NCI-H1105 treated with DMSO at 0.1 percent for 48 hours (cell line): ENCODE measurements around the gene CNPY2.
"Not testable (repeated sequence)": the region's sequence is repeated elsewhere in the genome, so short reads cannot be mapped to it uniquely, and the experiment has no call there.

Experiments used
- DNase-seq: peaks from one replicate; lab custom pipeline; 2025; lab: John Stamatoyannopoulos, UW

Gene CNPY2

DNA sequence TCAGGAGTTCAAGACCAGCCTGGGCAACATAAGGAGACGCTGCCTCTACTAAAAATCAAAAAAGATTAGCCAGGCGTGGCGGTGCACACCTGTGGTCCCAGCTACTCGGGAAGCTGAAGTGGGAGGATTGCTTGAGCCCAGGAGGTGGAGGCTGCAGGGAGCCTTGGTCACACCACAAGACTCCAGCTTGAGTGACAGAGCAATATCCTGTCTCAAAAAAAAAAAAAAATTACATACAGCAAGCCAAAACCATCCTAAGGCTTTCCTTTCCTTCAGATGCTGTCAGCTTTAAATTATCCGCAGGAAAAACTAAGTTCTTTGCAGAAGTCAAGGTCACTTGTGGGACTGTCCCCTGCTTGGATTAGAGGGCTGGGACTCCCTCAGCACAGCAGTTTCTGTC lies 17.0 kb downstream of the CNPY2 start:
- no peak for DNase-seq

DNA sequence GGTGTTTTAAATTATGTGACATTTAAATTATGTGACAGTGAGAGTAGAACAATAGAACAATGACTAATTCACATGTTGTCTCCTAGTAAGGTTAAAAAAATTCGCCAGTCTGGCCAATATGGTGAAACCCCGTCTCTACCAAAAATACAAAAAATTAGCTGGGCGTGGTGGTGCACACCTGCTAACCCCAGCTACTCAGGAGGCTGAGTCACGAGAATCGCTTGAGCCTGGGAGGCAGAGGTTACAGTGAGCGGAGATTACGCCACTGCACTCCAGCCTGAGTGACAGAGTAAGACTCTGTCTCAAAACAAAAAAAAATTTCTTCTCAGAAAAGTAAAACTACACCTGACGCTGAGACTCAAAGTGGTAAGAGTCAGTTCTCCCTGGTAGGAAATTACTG lies 18.4 kb downstream of the CNPY2 start:
- DNase-seq, result no peak

DNA sequence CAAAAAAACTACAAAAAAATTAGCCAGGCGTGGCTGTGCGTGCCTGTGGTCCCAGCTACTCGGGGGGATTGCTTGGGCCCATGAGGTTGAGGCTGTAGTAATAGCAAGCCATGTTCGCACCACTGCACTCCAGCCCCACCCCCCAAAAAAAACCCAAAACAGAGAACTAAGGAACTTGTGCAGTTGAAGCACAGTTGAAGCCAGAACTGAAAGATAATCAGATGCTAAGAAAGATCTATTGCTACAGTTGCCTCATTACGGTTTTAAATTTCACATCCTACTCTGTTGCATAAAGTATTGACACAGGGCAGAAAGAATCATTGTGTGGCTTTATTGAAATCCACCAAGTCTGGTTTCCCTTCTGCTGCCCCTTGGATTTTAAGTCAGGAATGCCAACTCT lies 19.5 kb downstream of the CNPY2 start:
- no peak for DNase-seq

DNA sequence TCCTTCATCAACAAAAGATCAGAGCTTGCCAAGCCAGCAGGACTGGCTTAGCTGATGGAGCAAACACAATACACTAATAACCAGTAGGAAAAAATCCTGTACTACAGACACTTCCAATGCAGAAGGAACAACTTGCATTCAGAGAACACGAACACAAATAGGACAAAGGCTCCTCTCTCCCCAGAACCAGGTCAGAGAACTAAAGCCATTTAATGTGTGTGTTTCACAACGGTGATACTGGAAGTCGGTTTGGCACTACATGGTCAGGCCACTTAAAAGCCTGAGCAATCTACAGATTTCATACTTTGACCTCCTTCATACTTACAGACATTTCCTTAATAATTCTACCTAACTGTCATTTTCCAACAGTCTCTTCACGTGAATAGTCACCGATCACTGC lies 22.0 kb downstream of the CNPY2 start:
- no peak for DNase-seq

DNA sequence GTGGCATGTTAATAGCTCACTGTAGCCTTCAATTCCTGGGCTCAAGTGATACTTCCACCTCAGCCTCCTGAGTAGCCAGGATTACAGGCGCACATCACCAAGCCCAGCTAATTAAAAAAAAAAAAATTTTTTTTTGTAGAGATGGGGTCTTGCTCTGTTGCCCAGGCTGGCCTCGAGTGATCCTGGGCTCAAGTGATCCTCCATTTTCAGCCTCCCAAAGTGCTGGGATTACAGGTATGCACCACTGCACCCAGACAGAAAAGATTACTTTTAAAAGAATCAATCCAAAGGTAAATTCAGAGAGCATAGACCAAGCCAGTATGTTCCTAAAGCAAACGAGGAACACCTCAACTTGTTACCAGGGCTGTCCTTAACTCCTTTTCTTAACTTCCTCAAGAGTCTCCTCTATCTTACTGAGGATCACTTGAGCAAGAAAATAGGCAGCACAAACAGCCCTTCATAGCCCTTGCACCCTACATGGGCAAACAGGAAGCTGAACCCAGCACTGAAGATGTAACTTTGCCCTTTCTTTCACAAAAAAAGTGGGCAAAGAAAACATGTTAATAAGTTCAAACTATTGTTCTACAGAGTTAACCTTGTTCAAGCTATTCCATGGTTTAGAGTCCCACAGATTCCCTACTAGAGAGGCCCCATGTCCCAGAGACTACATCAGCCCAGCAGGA lies 26.9 kb downstream of the CNPY2 start:
- no peak for DNase-seq

DNA sequence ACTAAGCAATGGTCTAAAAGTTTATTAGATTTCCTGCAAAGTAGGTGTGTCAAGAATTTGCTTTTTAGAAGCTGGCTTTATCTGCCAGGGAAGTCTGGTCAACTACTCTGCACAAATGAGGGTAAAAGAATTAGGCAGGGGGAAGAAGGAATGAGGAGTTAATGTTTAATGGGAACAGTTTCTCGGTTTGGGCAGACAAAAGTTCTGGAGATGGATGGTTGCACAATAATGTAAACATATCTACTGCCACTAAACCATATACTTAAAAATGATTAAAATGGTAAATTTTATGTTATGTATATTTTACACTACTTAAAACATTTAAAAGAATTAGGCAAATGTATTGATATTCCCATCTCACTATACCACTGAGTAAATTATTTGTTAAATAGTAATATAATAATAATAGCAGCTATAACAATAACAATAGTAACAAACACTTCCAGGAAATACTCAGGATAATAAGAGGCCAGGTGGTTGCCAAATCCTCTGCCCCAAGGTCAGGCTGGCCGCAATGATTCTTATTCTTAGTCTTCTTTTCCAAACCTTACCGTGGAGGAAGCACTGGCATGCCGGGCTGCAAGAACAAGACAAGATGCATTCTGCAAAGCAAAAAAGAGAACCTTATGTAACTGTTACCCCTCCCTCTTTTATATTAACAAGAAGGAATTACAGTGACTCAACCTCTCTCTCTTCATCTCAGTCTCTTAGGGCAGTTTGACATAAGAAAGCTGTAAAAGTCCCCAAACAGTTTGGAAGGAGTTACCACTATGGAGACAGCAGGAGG lies 29.6 kb downstream of the CNPY2 start:
- no peak for DNase-seq

DNA sequence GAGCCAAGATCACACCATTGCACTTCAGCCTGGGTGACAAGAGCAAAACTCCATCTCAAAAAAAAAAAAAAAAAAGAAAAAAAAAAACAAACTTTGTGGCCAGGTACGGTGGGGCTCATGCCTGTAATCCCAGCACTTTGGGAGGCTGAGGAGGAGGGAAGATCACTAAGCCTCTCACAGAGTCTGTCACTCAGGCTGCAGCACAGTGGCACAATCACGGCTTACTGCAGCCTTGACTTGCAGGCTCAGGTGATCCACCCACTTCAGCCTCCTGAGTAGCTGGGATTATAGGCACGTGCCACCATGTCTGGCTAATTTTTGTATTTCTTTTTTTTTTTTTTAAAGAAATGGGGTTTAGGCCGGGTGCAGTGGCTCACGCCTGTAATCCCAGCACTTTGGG lies 31.5 kb downstream of the CNPY2 start:
- DNase-seq, result not testable (repeated sequence)

DNA sequence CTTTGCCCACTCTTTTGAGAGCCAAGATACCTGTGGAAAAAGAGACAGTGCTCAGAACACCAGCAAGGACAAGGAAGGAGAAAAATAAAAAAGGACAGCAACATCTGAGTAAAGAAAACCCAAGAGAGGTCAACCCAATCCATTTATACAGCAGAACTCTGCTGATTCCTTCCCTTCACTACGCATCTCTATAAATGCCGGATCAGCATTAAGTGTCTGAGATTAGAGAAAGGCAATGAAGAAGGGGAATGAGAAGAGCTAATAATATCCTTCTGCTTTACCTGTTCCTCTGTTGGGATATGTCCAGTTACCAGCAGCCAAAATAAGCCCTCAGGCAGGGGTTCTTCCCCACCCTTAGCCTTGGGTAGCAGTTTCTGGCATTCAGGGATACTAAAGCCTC lies 33.2 kb downstream of the CNPY2 start:
- no peak for DNase-seq

DNA sequence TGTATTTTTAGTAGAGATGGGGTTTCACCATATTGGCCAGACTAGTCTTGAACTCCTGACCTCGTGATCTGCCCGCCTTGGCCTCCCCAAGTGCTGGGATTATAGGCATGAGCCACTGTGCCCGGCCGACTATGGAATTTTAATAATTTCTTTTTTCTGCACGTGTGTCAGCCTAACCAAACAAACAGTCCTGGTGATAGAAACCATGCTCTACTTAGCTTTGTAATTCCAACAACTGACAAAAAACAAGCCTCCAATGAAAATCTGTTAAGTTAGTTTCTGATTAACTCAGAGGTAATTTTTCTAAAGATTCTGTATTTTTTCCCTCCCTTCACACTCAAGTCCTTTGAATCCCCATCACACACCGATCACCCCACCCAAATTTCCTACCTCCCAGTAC lies 33.8 kb downstream of the CNPY2 start:
- DNase-seq, result no peak

DNA sequence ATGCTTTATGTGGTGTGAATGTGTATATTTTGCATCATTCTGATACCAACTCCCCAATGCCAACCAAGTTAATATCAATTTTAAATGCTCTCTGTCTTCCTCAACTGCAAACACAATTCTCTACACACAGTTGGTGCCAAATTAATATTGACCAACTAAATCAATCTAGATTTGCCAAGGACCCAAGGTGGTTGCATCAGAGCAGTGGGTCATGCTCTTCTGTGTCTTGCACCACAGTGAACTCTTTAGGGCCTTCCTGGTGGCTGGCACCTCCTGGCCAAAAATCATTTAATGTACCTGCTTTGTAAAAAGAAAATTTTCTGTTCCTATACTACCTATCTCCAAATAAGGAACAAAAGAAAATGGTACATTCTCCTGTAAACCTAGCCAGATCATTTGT lies 34.9 kb downstream of the CNPY2 start:
- no peak for DNase-seq

DNA sequence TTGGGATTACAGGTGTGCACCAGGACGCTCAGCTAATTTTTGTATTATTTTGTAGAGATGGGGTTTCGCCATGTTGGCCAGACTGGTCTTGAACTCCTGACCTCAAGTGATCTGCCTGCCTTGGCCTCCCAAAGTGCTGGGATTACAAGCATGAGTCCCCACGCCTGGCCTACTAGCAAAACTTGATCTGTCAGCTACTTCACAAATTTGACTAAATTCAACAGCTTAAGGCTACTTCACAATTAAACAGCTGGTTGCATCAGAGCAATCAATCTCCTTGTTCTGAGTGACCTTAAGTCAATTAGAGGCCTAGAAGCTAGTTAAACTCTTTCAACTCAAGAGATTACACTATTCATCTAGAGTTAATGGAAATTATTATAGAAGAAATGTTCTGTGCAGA lies 36.9 kb downstream of the CNPY2 start:
- no peak for DNase-seq

DNA sequence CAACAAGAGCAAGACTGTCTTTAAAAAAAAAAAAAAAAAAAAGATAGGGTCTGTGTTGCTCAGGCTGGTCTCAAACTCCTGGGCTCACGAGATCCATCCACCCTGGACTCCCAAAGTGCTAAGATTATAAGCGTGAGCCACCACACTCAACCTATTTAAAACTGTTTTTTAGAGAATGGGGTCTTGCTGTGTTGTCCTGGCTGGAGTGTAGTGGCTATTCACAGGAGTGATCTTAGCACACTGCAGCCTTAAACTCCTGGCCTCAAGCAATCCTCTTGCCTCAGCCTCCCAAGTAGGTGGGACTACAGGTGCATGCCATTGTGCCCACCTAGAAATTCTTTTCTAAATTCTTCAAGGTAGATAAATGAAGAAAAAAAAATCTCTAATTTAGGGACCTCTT lies 41.5 kb downstream of the CNPY2 start:
- DNase-seq, result no peak

DNA sequence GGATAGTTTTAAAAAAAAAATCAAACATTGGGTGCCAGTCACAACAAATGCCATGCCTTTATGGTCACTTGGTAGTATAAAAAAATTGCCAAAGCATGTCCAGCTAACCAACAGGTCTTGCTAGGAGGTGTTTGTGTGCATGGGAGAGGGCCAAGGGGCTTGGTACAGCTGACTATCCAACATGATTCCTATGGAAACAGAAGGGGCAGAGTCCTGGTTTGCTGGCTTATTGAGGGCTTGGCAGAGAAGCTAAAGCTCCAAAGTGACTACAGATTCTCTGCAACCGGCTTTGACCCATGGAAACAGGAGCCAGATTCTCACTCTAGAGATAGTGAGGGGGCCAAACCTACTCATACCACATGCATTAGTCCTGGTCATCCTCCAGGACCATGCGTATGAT lies 43.3 kb downstream of the CNPY2 start:
- not testable (repeated sequence) for DNase-seq

DNA sequence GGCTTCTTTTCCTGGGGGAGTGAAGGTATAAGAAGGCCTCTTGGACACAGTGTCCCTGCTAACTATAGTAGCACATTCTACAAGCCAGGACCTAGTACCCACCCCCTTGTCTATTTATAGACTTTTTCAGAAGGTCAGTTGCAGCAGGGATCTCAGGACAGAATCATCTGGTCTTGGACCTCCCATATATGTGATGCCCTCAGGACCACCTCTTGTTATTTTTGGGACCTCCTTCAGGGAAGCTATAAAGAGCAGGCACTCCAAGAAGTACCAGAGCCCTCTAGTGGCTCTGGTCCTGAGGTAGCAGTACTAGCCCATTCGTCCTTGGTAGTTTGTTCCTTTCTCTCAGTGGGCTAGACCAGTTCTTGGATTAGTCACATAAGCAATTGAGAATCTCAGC lies 44.8 kb downstream of the CNPY2 start:
- no peak for DNase-seq

DNA sequence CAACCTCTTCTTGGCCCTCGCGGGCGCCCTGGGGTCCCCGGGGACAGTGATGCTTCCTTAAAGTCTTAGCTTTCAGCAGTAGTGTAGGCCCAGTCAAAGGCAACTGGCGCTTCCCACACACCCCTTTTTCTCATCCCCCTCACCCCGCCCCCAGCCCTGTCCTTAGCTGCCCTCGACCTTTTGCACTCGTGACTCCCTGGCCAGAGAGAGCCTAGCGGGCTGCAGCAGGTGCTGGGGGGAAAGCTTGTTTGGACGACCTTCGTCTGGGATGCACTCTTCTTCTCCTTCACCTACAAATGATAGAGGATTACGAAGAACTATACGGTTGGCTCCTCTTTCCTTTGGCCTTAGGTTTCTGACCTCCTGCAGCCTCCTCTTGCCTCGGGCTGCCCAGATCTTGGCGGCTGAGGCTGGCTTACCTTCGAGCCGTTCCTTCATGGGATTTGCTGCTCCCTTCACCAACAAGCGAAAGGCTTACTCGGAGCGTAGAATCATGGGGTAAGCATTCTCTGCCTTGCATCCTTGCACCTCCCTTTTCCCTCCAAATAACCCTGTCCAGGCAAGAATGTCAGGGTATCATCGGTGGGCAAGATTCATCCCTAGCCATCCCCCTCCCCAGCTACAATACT lies 48.2 kb downstream of the CNPY2 start:
- DNase-seq, result no peak

DNA sequence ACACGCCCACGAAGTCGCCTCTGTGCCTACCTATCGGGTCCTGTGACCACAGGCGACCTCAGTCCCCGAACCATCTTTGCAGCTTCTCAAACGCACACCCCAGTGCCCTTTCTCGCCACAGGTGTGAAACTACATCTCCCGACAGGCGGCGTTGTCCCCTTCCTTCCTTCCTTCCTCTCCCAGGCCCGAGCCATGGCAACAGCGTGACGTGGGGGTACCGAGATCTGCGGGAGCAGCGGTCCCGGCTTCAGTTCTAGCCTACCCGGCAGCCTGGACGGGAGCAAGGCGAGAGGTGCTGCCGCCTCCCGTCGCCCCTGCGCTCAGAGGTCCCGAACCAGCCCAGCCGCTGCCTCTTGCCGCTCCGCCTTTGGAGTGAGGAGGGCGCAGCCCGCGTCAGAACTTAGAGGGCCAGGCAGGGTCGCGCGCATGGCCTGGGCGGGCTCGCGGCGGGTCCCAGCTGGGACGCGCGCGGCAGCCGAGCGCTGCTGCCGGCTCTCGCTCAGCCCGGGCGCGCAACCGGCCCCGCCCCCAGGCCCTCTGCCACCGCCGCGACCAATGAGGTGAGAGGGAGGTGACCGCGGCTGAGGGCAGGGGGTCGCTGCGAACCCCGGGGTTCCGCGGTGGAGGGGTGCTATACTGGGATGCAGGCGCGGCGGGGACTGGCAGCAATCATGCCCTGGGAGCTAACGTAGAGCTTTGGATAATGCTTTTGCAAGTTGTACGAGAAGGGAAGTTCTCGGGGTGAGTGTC lies 48.9 kb downstream of the CNPY2 start, which contains the start of gene COQ10A:
Gene COQ10A, plus strand, starts transcription at position 250 of the 750 bp plus-strand sequence. Its CDS starts 177 bp downstream, at position 427.
- DNase-seq, result peak; percentile 64

DNA sequence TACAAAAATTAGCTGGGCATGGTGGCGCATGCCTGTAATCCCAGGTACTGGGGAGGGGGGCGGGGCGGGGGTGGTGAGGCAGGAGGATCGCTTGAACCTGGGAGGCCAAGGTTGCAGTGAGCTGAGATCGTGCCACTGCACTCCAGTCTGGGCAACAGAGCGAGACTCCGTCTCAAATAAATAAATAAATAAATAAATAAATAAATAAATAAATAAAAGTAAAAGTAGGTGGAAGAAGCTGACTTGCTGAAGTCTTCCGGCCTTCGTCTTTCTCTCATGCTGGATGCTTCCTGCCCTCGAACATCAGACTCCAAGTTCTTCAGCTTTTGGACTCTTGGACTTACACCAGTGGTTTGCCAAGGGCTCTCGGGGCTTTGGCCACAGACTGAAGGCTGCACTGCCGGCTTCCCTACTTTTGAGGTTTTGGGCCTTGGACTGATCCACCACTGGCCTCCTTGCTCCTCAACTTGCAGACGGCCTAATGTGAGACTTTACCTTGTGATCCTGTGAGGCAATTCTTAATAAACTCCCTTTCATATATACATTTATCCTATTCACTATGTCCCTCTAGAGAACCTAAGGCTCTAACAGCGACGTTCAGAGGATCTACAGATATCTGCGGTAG lies 49.6 kb downstream of the CNPY2 start:
- DNase-seq, result not testable (repeated sequence)

DNA sequence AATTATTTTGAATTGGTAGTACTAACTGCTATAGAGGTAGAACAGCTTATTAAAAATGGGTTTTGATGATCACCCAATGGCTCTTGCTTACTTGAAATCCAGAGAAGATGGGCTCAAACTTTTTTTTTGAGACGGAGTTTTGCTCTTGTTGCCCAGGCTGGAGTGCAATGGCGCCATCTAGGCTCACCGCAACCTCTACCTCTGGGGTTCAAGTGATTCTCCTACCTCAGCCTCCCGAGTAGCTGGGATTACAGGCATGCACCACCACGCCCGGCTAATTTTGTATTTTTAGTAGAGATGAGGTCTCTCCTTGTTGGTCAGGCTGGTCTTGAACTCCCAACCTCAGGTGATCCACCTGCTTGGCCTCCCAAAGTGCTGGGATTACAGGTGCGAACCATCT lies 52.8 kb downstream of the CNPY2 start:
- DNase-seq, result not testable (repeated sequence)

DNA sequence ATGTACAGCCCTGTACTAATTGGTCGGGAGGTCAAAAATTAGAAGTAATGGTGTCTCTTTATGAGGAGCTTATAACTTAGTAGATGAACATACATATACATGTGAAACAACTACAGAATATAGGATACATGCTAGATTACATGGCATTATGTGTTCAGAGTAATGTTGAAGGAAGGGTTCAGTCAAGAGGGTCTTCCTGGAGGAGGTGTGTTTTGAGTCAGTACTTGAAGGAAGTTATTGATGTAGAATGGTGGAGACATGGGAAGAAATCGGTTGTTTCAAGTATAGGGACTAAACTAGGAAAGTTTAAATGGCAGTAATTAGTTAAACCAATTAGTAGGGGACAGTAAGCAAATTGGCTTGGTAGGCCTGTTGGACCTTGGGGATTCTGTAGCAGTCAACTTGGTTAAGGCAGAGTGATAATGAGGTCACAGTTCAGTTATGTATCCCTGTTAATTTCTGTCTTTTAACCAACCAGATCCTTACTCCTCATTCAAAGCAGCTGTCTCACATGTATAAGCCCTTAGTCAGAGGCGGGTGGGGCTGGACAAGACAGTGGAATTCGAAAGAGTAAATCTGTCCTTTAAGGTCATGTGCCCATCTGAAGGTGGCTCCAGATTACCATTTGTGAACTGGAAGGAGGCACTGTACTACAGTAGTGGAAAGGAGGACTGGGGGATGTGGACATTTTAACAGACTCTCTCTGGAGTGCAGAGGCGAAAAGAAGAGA lies 54.1 kb downstream of the CNPY2 start:
- no peak for DNase-seq

DNA sequence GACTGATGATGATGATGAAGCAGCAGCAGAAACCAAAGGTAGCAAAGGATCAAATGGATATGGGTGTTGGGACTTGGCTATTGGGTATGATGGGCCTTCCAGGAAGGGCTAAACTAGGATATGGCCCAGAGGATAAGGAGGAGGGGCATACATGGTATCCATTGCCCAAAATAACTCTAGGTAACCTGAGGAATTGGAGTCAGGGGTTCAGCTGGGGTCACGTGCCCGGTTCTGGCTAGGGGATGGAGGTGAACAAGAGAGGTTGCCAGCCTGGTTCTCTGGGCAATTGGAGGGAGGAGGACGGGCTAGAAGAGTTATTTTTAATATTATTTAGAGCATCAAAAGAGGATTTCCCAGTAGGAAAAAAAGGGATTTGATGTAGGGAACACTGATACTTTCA lies 54.9 kb downstream of the CNPY2 start:
- DNase-seq, result no peak

DNA sequence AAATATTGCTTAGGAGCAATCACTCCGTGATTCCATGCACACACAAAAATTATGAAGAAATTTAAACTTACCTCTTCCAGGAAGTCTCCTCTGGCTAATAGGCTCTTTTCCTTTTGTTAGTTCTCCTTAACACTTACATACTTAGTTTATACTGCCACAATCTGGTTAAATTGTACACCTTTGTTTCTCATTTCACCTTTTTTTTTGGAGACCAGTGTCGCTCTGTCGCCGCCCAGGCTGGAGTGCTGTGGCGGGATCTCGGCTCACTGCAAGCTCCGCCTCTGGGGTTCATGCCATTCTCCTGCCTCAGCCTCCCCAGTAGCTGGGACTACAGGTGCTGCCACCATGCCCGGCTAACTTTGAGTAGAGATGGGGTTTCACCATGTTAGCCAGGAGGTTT lies 55.4 kb downstream of the CNPY2 start:
- no peak for DNase-seq
